GM10266 (cell line): ENCODE measurements around the gene DGCR6L.
"Not testable (repeated sequence)": the region's sequence is repeated elsewhere in the genome, so short reads cannot be mapped to it uniquely, and the experiment has no call there.

Source experiments
- DNase-seq: peaks from one replicate; pipeline ENCODE4 v3.0.0; 2012; ENCODE audit errors: extremely low spot score
- TF ChIP-seq, protein P1 (sequence below): IDR thresholded peaks from 2 replicates; pipeline ENCODE4 v1.5.1; 2012; ENCODE audit warnings: mild to moderate bottlenecking, low read depth; ENCODE audit not compliant: control insufficient read depth, insufficient read depth; ENCODE audit errors: missing control alignments

The DGCR6L gene

DNA sequence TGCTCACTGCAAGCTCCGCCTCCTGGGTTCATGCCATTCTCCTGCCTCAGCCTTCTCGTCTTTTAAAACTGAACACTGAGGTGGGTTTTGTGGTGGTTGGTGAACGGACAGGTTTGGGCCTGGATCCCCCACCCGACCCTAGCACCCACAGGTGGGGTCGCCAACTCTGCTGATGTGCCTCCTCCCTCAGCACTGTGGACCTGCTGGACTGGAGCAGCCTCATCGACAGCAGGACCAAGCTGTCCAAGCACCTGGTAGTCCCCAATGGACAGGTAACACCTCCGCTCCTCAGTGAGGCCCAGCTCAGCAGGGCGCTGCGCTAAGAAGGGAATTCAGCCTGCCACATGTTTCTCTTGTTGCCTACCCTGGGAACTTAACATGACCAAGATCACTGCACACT is 15.2 kb downstream of the DGCR6L start:
- TF ChIP-seq, protein P1, sequence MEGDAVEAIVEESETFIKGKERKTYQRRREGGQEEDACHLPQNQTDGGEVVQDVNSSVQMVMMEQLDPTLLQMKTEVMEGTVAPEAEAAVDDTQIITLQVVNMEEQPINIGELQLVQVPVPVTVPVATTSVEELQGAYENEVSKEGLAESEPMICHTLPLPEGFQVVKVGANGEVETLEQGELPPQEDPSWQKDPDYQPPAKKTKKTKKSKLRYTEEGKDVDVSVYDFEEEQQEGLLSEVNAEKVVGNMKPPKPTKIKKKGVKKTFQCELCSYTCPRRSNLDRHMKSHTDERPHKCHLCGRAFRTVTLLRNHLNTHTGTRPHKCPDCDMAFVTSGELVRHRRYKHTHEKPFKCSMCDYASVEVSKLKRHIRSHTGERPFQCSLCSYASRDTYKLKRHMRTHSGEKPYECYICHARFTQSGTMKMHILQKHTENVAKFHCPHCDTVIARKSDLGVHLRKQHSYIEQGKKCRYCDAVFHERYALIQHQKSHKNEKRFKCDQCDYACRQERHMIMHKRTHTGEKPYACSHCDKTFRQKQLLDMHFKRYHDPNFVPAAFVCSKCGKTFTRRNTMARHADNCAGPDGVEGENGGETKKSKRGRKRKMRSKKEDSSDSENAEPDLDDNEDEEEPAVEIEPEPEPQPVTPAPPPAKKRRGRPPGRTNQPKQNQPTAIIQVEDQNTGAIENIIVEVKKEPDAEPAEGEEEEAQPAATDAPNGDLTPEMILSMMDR, result no peak
- no peak for DNase-seq

DNA sequence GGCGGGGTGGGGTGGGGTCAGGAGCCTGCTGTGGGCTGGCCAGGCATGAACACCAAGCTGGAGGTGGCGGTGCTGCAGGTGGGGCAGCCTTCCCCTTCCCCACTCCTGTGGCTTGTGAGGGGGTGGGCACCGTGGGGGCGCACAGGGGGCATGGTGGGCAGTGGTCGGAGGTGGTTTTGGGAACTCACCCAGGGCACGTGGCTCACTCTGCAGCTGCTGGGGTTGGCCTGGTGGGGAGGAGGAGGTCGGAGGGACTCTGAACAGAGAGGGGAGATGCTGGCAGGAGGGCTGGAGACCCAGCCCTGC is 16.7 kb downstream of the DGCR6L start:
- DNase-seq, result not testable (repeated sequence)

DNA sequence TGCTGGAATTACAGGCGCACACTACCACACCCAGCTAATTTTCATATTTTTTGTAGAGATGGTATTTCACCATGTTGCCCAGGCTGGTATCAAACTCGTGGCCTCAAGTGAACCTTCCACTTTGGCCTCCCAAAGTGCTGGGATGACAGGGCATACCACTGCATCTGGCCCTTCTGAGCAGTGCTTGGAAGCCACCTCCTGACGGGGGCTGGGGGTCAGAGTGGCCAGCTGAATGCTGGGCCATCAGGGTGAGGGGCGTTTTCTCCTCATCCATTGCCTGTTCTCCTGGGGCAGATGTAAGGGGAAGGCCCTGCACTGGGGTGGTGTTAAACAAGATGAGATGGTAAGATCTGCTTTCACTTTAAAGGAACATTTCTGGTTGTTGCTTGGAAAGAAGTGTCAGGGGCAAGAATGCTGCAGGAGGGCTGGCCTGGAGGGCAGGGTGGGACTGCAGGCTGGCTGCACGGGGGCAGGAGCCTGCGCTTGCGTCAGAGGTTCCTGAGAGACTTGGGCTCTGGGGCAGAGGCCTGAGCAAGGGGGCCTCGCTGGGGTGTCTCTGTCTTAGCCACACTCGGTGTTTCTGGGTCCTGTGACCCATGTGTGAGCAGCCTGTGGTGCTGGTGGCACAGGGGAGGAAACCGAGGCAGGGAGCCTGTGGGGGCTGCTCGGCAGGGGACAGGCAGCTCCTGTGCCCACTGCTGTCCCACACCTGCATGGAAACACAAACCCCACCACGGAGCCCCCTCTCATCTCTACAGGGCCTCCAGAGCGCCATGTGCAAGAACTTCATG is 17.2 kb downstream of the DGCR6L start:
- DNase-seq, result no peak
- TF ChIP-seq, protein P1, result no peak

DNA sequence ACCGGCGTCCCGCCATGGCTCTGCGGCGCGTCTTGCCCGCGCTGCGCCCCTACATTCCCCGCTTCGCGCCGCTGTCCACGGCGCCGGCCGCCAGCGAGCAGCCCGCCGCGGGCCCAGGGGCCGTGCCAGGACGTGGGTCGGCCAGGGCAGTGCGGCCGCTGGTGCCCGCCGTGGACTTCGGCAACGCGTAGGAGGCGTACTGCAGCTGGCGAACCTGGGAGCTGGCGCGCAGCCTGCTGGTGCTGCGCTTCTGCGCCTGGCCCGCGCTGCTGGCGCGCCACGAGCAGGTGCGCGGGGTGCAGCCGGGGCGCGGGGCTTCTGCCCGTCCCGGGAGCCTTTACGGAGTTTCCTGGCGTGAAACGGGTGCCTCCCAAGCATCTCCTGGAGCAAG is 20.1 kb downstream of the DGCR6L start:
- no peak for DNase-seq
- TF ChIP-seq, protein P1, result no peak

DNA sequence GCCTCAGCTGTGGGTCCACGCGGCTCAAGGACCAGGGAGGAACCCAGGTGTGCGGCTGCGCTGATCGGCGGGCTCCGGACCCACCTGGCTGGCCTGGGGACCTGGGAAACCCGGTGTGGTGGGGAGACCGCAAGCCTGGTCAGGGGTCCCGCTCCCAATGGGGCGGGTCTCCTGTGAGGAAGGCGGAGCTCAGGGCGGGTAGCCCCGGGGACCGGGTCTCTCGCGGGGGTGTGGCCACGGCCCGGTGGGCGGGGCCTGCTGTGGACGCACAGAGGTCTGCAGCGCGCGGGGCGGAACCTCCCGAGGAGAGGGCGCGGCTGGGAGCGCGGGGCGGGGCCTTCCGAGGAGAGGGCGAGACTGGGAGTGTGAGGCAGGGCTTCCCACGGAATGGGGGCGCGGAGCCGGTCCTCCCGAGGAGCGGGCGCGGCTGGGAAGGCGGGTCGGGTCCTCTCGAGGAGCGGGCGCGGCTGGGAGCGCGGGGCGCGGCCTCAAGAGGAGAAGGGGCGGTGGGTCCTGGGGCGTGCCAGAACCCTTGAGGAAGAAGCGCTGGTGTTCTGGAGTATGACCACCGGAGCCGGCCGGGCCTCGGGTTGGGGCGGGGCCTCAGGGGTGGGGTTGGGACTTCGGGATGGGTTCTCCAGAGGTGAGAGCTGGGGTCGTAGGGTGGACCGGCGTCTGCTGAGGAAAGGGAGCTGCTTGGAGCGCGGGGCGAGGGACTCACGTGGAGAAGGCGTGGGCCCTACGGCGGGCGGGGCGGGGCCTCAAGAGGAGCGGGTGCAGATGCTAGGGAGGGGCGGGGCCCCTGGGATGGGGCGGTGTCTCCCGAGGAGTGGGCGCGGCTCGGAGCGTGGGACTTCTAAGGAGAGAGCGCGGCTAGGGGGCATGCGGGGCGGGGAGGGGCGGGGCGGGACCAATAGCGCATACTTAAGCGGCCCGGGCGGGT is 20.8 kb downstream of the DGCR6L start:
- DNase-seq, result peak; percentile 86

DNA sequence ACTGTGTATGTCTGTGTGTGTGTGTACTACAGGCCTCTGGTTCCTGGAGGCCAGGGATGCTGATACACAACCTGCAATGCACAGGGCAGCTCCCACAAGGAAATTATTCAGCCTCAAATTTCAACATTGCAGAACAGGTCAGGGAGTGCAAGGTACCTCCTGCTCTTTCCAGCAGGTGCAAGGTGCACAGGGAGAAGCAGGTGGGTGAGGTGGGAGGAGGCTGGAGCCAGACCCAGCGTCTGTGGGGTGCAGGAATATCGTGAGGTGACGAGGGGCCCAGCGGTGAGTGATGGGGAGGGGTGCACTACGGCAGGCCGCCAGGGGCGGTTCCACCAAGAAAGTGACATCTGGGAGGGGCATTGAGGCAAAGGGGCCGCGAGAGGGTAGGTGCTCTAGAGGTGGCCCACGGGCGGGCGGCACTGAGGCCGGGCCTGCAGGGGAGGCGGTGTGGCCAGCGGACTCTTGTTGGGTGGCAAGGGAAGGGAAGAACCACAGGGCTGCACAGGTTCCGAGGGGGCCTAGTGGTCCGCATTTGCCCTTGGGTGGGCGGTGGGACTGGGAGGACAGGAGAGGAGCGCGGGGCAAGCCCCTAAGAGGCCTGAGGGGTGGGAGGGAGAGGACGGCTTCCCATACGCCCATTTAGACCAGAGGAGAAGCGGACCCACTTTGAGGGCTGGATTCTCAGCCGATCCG is 21.6 kb downstream of the DGCR6L start:
- no peak for DNase-seq
- TF ChIP-seq, protein P1, result no peak

More for the DNA sequence above, 20.8 kb downstream of the DGCR6L start:
- TF ChIP-seq, protein P1, result no peak

DNA sequence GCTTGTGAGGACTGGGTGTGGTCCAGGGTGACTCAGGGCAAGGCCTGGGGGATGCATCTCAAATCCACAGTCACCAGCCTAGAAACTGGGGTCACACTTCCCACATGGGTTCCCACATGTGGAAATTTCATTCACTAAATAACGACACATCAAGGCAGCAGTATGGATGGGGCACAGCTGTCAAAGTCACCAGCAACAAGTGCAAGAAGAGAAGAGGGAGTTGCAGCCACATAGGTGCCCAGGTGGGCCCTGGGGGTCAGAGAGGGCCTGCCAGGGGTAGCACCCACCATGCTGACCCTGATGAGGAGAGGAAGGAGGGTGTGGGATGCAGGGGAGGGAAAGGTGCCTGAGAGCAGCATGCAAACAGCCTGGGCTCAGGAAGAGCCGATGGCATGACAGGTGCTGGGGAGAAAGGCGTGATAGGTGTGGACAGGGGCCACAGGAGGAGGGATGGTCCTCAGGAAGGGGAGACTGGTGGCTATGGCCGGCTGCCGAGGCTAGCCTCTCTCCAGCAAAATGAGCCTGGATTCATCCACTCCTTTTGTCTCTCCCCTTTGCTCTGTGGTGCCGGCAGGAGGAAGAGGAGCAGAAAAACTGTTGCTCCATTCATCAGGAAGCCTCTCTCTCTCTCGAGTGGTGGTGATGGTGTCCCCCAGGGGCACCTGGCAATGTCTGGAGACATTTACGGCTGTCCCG is 22.3 kb downstream of the DGCR6L start:
- TF ChIP-seq, protein P1, result no peak

More for the DNA sequence above, 22.3 kb downstream of the DGCR6L start:
- no peak for DNase-seq
